Posterior cingulate gyrus (tissue), 11 donors: ENCODE data around the gene NCF4.

Experiments used
- DNase-seq, 10 donors: peaks; one replicate each; pipeline versions ENCODE4 v3.0.0 to v3.0.0-alpha.2; 2020 to 2021; ENCODE audit warnings: mixed read lengths in 3 of 10
- intact Hi-C: fragments of 100-400 bp; cut with DNase I; formaldehyde crosslinking; loops from one replicate; pipeline ENCODE4 v1.15.1; 2023

The NCF4 gene

DNA sequence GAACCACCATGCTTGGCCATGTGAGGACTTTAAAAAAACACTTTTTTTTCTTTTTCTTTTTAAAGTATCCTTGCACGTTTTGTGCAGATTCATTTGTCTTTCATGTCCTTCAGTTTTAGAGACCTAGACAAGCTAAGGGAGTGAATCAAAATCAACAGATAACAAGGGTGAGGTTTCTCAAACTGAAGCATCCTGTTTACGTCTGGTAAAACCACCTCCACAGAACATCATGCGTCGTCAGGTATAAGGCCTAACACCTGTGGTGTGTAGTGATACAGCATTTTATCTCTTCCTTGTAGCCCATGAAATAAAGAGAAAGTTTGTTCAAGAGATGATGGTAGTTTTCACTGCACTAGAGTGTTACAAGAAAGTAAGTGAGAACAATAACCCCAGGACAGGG lies 26.4 kb downstream of the NCF4 start:
- DNase-seq: no peak
- intact Hi-C loops: no loop called here

DNA sequence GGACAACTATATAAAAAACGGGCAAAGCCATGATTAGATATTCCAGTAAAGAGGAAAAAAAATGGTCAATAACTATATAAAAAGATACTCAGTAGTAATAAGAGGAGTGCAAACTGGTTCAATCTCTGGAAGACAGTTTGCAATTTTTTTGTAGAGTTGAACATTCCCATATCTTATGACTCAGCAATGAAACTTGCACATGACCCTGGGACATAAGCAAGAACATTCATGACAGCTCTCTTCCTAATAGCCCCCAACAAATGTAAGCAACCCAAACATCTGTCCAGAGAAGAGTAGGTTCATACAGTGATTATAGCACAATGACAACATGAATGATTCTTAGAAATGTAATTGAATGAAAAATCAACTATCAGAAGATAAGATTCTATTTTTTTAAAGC lies 30.8 kb downstream of the NCF4 start:
- no peak for DNase-seq
- intact Hi-C loops: no loop called here

DNA sequence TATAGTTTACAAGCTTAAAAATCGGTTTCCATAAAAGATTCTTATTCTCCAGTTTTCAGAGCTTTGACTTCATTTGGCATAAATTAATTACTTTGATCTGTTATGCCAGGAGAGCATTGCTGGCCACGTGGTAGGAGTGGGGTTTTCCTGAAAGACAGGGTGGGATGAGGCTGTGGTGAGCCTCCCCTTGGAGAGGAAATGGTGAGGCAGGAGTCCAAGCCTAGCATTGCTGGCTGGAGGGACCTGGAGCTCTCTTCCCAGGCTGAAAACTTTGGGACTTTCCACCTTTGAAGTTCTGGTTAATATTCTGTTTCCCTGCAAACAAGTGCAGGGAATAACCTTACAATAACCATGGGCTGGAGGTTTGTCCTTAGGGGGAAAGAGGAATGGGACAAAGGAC lies 31.5 kb downstream of the NCF4 start:
- DNase-seq: no peak
- intact Hi-C loops: no loop called here

DNA sequence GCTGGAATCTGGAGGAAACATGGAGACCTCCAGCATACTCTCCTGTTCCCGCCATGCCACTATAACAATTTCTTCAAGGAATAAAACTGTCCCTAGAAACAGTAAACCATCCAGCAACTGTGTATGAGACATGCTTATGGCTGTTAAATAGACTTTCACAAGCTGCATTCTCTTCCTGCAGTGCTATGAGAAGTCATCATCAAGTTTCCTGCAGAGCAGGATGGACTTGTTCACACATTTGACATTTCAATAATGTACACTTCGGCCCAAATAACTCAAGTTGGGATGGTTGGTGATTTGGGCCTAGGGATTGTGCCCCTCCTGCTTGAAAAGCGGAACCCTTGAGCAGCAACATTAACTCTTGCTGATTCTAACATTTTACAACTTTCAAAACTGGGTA lies 32.5 kb downstream of the NCF4 start:
- DNase-seq: no peak
- intact Hi-C loops: no loop called here

DNA sequence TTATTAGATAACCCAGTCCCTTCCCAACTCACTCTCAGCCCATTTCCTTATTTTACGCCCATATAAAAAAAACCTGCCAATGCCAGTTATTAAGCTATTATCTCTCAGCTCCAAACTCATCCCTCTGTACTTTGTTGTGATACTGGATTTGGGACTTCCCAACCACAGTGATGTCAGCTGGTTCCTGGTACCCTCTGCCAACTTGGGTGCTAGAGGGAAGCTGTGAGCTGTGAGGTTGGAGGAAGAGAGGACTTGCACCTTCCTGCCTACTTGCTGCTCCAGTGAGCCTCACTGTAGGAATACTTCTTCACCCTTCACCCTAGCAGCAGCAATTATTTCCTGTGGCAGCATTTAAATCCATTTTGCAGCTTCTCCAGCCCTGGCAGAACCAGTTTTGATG lies 33.5 kb downstream of the NCF4 start:
- no peak for DNase-seq
- intact Hi-C loops: no loop called here

DNA sequence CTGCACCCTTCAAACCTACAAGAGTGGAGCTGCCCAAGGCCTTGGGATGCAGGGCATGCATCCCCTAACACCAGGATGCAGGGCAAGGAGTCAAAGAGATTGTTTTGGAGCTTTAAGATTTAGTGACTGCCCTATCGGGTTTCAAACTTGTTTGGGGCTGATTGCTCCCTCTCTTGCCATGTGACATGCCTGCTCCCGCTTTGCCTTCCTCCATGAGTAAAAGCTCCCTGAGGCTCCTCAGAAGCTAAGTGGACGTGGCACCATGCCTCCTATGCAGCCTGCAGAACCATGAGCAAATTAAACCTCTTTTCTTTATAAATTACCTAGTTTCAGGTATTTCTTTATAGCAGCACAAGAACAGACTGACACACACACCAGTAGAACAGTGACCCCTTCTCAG lies 36.8 kb downstream of the NCF4 start:
- no peak for DNase-seq
- intact Hi-C loops: no loop called here

DNA sequence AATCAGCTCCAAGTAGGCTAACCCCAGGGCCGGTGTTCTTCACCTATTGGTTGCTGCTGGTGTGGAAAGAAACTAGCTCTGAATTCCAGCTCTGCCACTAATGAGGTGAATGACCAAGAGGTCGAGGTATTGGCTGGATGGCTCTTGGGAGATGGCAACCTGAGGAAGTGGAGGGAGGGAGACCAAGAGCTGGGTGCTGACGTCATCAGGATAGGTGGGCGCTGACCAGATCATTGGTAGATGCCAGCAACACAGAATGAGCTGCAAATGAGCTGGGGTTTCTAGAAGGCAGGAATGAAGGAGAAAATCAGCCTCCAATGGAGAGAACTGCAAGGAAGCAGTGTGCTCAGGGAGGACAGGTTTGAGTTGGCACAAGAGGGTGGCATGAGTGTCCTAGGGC lies 37.9 kb downstream of the NCF4 start:
- DNase-seq: no peak
- intact Hi-C loops: no loop called here

DNA sequence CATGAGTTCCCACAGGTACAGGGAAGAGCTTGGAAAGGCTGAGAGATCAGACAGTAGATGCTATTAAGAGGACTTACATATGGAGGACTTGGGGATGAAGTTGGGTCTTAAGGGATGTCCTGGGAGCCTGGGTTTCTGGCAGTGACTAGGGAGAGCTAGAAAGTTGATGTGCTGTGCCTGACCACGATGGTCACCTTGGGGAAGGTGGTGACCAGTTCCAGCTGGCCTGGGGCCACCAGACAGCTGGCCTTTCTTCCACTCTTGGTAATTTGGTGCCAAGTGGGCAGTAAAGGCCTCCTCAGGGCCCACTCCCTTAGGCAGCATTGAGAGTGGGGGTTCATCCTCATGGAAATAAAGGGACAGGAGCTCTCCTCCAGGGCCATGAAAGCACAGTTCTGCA lies 38.7 kb downstream of the NCF4 start:
- intact Hi-C loops: no loop called here

DNA sequence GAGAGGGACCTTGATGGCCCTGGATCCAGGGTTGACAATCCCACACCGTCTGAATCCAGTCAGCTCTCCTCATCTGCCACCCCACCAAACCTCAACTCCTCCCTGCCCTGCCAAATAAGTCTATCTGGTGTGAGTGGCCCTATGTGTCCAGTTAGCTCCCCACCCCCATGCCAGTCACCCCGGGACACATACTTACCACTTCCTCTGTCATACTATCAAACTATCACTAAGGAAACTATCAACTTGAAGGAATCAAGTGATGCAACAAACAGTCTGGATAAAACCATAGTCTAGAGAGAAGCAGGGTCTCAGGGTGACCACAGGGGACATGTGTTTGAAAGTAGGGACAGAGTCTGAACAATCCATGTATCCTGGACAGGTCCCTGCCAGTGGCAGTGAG lies 39.4 kb downstream of the NCF4 start:
- intact Hi-C loops: no loop called here

More for the DNA sequence above, 38.7 kb downstream of the NCF4 start:
- no peak for DNase-seq

DNA sequence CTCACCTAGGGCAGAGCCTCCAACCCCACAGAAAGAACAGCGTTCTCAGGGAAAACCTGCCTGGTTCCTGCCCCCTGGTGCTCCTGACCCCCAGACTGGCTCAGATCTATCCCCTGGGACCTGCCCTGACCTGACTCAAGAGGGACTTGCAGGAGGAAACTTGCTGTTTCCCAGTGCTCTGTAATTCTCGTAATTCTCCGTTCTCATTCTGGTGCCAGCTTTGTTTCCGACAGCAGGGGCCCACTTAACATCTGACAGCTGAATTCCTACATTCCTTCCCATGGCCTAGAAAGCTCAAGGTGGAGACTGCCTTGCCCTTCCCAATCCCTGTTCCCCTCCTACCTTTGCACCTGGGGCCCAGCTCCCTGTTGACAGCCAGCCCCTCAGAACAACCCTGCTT lies 40.1 kb downstream of the NCF4 start:
- intact Hi-C loops: no loop called here
- peak in 1 of 10 donors; percentile 62 for DNase-seq

More for the DNA sequence above, 39.4 kb downstream of the NCF4 start:
- no peak for DNase-seq

DNA sequence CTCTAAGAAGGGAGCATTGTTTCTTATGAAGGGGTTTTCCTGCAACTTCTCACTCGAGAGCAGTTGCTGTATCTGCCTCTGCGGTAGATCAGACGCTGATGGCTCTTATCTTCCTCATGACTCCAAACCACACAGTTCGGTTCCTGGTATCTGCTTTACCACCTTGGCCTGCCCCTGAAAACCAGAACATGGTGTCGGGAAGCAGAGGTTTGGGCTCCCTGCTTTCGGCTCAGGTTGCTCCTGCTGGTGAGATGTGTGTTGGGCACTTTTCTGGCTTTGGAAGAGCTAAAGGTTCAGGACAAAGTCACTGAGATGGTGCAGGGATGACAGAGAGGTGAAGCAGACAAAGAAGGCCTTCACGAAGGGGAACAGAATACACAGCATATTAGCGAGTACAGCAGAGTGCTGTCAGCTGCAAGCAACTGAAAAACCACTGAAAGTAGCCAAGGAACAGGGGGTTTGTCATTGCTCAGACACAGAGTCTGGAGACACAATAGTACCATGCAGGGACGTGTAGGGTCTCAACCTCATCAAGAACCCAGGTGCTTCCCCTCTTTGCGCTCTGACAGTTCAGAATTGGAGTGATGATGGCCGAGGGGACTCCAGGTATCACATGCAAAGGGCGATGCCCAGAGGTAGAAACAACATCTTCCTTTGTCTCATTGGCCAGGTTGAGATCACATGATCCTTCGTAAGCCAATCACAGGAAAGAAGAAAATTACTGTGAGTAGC lies 40.8 kb downstream of the NCF4 start:
- intact Hi-C loops: no loop called here
- no peak for DNase-seq

DNA sequence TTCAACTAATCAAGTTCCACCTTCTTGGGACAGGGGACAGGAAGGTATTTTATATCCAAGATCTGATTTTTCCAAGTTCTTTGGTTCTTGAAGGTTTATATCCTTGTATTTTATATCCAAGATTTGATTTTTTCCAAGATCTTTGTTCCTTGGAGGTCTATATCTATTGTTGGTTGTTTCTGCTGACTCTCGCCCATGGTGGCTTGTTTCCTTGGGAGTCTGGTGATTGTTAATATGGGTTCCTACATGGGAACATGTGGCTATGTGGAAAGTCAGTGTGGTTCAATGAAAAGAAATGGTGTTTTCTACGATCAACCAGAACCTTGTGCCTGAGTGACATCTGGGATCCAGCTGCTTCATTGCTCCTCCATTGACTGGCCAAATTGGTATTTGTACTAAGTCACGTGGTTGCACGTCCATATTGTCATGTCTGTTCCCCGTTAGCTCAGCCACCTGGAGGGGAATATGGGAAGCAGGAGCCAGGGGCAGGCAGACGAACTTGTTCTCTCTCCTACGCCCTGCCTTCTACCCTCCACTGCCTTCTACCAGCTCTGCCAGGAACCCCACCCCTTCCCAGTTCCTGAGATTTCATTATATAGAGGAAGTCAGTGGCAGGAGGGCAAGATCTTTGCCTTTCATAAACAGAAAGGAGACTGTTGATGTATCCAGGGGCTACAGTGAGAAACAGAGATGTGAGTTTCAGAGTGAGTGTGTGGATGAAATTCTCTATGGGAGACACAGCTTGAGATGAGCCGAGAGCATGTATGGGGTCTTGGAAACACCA lies 41.5 kb downstream of the NCF4 start:
- intact Hi-C loops: no loop called here
- no peak for DNase-seq

DNA sequence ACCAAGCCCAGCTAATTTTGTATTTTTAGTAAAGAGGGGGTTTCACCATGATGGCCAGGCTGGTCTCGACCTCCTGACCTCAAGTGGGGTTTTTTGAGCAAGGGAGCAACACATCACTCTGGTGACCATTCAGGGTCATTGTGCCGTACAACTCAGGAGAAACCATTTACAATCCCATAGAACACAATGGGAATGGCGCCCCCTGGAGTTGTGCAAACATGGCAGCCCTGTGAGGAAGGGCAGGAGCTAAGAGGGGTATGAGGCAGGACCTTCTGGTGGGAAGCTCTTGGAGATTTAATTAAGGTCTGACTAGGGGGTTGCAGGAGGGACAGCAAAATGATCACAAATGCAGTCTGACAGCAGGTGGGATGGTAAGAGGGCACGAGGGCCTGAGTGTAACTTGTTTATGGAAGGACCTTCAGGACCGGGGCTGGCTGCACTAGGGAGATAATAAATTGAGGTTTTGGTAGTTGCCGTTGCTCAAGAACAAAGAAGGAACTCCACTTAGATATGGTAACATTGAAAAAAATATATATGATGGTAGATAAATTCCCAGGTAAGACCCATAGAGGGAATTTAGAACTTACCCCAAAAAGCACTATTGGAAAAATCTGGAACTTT lies 43.6 kb downstream of the NCF4 start:
- no peak for DNase-seq
- intact Hi-C loops: no loop called here

DNA sequence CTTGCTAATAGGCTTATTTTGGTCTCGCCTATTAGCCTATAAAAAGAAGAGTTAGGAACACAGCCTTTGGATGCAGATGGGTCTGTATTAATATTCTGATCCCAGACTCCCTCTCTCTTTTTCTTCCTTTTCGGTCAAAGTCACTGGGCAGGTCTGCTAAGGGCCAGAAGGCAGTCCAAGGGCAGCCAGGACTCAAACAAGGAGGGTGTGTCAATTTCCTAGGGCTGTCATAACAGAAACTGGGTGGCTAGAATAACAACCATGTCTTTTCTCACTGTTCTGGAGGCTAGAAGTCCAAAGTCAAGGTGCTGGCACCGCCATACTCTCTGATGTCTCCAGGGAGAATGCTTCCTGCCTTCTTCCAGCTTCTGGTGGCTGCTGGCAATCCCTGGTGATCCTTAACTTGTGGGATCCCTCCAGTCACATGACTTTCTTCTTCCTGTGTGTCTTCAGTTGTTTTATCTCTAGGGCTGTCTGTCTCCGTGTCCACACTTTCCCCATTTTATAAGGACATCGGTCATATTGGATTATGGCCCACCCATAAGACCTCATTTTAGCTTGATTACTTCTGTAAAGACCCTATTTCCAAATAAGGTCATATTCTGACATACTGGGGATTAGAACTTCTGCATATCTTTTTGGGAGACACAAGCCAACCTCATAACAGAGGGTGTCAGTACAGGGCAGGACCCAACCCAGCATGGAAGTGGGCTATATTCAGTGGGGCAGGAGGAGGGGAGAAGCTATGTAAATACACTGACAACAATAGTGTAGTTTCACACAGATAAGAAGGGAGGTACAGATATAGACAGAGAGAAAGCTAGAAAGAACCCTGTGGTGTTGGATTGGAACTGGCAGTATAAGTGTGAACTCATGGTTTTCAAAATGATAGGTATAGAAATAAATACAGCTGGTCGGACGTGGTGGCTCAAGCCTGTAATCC lies 46.7 kb downstream of the NCF4 start:
- intact Hi-C loops: no loop called here
- no peak for DNase-seq

DNA sequence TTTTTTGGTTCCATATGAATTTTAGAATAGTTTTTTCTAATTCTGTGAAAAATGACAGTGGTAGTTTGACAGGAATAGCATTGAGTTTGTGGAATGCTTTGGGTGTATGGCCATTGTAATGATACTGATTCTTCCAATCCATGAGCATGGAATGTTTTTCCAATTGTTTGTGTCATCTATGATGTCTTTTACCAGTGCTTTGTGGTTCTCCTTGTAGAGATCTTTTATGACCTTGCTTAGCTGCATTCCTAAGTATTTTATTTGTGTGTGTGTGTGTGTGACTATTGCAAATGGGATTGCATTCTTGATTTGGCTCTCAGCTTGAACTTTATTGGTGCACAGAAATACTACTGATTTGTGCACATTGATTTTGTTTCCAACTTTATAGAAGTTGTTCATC lies 49.7 kb downstream of the NCF4 start:
- intact Hi-C loops: no loop called here
- DNase-seq: no peak

DNA sequence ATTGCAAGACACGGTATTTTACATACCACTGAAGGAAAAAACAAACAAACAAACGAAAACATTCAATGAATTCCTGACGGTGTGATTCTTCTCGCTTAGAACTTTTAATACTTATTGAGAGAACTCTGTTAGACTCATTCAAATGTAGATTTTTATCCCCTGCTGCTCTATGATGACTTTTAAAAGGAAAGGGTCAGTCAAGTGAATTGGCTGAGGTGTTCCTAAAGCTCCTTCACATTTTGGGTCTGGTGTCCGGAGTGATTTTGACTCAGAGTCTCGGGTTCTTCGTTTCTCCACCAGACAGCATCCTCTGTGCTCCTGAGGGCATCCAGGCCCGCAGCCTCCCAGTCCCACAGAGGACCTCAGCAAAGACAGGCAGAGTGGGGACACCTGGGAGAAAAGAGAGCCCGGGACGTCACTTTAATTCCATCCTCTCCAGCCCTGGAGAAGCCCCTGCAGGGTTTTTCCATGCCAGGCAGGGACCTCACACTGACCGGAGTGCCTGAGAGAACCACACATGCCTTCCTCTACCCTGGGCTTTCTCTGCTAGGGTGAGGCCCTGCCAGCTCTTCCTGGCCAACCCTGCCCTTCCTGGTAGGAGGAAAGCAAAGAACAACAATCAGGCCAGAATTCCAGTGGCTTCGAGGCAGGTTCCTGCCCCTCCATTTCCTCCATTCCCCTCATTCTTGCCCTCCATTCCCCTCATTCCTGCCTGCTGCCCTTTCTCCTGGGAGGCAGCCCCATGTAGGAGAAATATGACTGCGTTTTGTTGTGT lies 51.3 kb downstream of the NCF4 start:
- intact Hi-C loops: no loop called here
- no peak for DNase-seq

DNA sequence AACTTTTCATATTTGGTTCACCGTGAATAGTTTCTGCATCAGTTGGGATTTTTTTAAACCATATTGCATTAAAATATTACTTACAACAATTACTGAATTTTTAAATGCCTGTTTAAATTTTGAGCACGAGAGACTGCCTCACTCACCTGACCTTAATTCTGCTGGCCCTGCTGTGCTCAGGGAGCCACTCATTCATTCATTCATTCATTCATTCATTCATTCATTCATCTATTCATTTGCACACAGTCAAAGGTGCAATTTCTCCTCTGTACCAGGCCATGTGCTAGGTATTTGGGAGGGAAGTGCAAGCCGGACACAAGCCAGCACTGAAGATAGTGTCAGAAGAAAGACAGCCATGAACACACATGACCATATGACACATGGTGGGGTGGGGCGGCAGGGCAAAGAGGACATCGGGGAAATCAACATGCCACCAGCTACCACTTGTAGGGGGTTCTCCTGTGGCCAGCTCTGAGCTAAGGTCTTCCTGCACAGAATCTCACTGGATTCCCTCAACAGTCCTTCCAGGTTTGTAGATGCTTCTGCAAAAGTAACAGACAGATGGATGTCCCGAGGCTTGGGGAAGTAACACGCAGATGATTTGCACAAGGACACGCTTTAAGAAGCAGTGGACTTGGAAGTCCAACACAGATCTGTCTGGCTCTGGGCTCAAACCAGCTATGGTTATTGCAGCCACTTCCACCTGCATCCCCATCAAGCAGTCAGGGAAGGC lies 52.1 kb downstream of the NCF4 start:
- DNase-seq: no peak
- intact Hi-C loops: no loop called here

DNA sequence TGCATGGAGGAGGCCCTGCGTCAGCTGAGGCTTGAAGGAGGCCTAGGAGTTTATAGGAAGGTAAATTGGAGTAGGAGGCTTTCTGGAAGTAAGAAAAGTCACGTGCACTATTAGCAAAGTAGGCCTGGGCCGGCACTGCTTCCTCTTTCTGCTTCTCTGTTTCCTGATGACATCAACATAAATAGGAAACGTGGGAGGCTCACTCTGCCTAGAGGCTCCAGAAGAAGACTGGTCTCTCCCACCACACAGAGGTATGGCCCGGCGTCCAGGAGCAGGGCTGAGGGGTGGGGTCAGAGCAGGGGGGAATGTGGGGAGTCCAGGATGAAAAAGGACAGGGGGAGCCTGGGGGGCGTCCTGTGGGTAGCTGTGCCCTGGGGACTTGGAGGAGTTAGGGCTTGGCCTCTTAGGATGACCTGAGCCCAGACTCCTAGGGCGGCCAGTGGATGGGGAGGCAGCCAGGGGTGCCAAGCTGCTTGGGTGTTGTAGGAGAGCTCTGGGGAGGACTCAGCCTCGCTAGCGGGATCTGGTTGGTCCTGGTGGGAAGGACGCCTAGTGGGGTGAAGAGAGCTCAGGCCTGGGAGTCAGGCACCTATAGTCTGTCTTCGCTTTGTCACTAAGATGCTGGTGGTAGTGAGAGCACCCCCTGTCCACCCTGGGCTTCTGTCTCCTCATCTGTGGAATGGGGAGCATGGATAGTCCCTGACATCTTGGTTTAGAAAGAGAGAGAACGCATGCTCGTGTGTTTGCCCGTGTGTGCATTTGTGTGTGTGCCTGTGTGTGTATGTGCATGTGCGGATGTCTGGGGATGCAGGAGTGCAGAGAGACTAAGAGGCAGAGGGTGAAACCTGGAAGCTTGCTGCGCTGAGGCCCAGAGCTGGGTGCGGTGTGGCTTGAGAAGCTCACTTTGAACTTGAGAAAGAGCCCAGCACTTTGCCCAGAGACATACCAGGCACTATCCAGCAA lies 52.9 kb downstream of the NCF4 start, which contains the start of gene CSF2RB:
Gene CSF2RB, plus strand, starts transcription at position 202 of the 963 bp plus-strand sequence. CDS start 8,580 bp downstream, outside the sequence.
- intact Hi-C loops: no loop called here
- peak in 2 of 10 donors; percentile 9 to 11 for DNase-seq
